HG02571 (cell line): ENCODE data around the gene RBBP6.
"Not testable (repeated sequence)": the region's sequence is repeated elsewhere in the genome, so short reads cannot be mapped to it uniquely, and the experiment has no call there.

ENCODE experiments used
- ATAC-seq: cut with Tn5 transposase; IDR thresholded peaks from one replicate; pipeline ENCODE4 v1.9.1; 2021; ENCODE audit warnings: mild to moderate bottlenecking, moderate library complexity; ENCODE audit not compliant: unreplicated experiment

RBBP6 gene

DNA sequence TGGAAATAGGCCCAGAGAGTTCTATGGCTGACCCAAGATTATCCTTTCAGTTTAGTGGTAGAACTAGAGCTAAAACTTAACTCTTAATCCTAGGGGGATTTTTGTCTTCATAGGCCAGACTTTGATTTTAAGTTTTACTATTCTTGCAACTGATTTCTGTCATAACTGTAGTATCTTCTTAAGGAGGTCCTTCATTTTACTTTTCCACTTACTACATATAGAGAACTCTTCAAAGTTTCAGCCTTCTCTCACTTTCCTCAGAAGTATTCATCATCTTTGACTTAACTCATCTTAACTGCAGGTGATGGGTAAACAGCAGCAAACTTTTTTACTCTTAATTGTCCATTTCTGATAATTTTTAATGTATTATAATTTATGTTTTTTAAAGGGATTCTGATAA, 23.4 kb downstream of the RBBP6 start:
- no peak for ATAC-seq

DNA sequence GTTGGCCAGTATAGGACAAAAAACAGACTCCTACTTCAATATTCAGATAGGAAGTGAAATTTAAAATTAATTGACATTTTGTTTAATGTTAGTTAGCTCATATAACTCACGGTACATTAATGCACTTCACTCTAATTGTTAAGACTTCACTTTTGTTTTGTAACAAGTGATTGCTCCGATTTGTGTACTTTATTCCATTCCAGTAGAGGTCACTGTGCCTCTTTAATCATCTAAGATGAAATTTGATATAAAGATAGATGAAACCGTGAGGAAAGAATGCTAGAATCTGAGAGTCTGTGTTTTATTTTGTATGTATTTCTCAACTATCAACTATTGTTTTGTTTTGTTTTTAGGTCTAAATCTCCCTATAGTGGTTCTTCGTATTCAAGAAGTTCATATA, 29.0 kb downstream of the RBBP6 start:
- no peak for ATAC-seq

DNA sequence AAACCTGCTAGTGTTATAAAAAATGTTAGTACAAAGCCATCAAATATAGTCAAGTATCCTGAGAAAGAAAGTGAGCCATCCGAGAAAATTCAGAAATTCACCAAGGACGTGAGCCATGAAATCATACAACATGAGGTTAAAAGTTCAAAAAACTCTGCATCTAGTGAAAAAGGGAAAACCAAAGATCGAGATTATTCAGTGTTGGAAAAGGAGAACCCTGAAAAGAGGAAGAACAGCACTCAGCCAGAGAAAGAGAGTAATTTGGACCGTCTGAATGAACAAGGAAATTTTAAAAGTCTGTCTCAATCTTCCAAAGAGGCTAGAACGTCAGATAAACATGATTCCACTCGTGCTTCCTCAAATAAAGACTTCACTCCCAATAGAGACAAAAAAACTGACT, 31.7 kb downstream of the RBBP6 start:
- no peak for ATAC-seq

DNA sequence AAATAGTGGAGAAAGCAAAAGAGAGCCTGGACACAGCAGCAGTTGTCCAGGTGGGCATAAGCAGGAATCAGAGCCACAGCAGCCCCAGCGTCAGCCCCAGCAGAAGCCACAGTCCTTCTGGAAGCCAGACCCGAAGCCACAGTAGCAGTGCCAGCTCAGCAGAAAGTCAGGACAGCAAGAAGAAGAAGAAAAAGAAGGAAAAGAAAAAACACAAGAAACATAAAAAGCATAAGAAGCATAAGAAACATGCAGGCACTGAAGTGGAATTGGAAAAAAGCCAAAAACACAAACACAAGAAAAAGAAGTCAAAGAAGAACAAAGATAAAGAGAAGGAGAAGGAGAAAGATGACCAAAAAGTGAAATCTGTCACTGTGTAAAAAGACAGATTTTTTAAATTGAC, 32.7 kb downstream of the RBBP6 start:
- ATAC-seq, result no peak

DNA sequence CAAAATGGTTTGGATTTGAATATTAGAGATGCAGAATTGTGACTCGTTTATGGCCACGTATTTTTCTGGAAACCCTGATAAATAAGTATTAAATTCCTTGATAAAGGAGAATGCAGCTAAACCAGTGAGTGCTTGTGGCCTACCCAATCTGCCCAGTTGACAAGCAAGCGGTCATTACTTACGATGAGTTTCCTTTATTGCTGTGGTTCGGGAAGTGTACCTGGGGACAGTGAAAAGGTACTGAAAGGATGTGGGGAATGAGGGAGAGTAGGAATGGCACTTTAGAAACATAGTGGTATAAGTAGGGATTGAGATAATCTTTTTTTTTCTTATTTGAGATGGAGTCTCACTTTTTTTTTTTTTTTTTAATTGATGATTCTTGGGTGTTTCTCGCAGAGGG, 33.8 kb downstream of the RBBP6 start:
- no peak for ATAC-seq

DNA sequence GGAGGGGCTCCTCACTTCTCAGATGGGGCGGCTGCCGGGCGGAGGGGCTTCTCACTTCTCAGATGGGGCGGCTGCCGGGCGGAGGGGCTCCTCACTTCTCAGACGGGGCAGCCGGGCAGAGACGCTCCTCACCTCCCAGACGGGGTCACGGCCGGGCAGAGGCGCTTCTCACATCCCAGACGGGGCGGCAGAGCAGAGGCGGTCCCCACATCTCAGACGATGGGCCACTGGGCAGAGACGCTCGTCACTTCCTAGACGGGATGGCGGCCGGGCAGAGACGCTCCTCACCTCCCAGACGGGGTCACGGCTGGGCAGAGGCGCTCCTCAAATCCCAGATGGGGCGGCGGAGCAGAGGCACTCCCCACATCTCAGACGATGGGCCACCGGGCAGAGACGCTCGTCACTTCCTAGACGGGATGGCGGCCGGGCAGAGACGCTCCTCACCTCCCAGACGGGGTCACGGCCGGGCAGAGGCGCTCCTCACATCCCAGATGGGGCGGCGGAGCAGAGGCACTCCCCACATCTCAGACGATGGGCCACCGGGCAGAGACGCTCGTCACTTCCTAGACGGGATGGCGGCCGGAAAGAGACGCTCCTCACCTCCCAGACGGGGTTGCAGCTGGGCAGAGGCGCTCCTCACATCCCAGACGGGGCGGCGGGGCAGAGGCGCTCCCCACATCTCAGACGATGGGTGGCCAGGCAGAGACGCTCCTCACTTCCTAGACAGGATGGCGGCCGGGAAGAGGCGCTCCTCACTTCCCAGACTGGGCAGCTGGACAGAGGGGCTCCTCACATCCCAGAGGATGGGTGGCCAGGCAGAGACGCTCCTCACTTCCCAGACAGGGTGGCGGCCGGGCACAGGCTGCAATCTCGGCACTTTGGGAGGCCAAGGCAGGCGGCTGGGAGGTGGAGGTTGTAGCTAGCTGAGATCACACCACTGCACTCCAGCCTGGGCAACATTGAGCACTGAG, 35.4 kb downstream of the RBBP6 start:
- ATAC-seq, result not testable (repeated sequence)

DNA sequence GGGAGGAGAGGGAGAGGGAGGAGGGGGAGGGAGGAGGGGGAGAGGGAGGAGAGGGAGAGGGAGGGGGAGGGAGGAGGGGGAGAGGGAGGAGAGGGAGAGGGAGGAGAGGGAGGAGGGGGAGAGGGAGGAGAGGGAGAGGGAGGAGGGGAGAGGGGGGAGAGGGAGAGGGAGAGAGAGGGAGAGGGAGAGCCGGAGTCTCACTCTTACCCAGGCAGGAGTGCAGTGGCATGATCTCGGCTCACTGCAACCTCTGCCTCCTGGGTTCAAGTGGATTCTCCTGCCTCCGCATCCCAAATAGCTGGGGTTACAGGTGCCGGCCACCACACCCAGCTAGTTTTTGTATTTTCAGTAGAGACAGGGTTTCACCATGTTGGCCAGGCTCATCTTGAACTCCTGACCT, 36.4 kb downstream of the RBBP6 start:
- ATAC-seq, result not testable (repeated sequence)

DNA sequence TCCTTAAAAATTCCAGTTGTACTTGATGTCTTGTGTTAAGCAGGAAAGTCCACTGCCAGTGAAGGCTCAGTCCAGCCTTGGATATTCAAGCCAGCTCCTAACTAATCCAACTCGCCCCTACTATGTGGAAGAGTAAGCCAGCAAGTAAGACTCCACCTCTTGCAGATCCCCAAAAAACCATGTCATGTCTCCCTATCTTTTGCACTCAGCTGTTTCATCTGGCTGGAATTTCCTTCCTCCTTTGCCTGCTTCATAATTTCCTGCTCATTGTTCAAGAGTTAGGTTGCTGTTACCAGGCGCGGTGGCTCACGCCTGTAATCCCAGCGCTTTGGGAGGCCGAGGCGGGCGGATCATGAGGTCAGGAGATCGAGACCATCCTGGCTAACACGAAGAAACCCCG, 37.8 kb downstream of the RBBP6 start:
- ATAC-seq, result no peak

DNA sequence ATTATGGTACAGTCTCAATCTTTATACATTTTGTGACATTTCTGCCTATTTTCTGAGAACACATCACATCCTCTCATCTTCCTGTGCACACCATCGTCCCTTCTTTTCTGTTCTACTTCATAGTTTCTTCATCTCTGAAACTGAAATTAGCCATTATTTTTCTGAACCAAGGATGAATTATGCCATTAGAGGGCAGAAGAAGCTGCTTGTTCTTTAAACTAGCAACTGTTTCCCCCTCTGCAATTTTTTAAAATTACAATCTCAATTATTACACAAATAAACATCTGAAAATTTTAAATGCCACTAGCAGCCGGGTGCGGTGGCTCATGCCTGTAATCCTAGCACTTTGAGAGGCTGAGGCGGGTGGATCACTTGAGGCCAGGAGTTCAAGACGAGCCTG, 41.3 kb downstream of the RBBP6 start:
- no peak for ATAC-seq

DNA sequence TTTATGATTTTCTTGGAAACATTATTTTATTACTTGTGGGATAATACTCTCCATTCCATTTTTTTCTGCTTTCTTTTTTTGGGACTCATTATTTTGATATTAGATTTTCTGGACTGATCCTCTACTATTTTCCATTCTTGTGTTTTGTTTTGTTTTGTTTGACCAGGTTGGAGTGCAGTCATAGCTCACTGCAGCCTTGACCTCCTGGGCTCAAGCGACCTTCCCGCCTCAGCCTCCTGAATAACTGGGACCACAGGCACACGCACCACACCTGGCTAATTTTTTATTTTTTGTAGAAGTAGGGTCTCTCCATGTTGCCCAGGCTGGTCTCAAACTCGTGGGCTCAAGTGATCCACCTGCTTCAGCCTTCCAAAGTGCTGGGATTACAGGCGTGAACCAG, 44.1 kb downstream of the RBBP6 start:
- ATAC-seq, result no peak

DNA sequence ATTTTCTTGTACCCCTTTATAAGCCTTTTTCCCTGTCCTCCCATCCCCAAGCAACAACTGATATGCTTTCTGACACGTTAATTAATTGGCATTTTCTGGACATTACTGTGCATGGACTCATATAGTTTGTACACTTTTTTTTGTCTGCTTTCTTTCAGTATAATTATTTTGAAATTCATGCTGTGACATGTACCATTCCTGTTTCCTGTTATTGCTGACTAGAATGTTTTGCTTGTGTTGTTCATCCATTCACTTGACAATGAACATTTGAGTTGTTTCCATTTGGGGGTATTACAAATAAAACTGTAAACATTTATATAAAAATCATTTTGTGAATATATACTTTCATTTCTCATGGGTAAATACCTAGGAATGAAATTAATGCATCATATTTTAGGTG, 50.6 kb downstream of the RBBP6 start:
- ATAC-seq, result no peak

DNA sequence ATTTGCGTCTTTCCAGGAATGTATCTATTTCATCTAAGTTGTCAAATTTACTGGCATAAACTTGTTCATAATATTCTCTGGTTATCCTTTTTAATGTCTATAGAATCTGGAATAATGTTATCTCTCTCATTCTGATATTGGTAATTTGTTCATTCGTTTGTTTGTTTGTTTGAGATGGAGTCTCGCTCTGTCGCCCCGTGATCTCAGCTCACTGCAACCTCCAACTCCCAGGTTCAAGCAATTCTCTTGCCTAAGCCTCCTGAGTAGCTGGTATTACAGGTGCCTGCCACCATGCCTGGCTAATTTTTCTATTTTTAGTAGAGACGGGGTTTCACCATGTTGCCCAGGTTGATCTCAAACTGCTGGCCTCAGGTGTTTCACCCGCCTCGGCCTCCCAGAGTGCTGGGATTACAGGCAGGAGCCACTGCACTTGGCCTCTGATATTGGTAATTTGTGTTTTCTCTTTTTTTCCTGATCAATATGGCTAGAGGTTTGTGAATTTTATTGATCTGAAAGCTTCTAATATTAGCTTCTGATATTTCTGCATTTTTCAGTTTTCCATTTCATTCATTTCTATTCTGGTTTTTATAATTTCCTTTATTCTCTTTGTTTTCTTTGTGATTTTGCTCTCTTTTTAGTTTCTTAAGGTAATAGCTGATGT, 59.5 kb downstream of the RBBP6 start:
- ATAC-seq, result no peak

DNA sequence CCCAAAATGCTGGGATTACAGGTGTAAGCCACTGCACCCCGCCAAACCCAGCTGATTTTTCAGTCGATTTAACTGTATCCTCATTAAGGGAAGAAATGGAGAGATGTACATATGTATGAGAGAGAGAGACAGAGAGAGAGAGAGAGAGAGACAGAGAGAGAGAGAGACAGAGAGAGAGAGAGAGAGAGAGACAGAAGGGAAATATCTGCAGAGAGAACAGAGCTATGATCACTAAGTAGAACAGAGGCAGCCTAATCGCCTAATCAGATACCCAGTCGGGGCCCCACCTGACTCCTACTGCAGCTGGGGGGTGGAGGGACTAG, 70.0 kb downstream of the RBBP6 start:
- no peak for ATAC-seq

DNA sequence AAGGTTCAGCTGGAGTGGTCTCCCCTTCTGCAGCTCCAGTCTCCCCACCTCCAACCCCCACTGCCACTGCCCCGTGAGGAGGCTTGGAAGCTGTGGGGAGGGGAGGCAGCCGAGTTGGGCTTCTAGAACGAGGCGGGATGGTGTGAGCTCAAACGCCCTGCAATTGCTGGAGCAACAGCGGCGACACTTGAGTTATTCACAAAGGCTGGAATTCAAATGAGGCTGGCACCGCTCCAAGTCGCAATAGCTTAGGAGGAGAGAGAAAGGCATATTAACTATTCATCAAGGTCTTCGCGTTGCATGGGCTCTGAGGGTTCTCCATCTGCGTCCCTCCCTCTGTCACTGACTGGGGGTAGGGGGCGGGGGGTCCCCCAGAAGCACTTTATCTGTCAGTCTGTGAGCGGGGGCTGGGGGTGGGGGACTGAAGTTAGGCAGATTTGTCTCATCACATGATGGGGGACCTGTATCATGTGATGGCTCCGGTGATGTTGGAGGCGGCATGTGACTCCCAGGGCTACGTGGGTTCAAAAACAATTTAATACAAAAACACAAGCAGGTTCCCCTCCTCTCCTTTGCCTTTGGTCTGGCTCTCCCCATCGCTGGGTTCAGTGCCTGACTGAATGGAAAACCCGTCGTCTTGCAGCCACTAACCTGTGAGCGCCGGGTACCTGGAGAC, 70.5 kb downstream of the RBBP6 start:
- no peak for ATAC-seq

DNA sequence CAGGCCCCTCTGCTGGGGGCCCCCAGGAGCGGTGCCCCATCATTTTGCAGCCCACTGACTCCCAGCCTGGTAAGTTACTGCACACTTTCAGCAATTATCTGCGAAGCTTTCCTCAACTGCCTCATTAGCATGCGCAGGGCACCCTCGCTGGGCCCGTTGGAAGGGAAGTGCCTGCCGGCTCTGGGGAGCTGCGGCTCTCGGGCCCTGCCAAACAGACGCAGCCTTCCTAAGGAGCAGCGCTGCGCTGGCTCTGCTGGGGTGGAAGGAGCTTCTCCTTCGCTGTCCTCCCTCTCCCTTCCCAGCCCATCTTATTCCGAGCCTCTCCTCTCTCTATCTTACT, 71.0 kb downstream of the RBBP6 start:
- ATAC-seq, result no peak

DNA sequence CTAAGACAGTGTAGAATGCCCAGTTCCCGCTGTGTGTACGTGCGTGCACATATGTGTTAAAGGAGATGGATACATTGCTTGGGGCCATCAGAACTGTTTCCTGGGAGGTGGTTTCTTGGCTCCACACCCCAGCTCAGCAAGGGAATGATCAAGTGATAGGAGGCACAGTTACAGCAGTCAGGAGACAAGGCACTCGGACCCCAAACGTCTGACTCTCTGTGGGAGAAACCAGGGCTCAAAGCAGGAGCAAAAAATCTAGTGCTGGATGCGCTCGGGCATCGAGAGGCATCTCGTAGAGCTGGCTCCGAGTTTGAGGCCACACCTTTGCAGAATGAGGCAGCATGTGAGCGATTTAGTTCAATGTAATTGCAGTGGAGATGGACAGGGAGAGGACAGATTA, 71.9 kb downstream of the RBBP6 start:
- no peak for ATAC-seq

DNA sequence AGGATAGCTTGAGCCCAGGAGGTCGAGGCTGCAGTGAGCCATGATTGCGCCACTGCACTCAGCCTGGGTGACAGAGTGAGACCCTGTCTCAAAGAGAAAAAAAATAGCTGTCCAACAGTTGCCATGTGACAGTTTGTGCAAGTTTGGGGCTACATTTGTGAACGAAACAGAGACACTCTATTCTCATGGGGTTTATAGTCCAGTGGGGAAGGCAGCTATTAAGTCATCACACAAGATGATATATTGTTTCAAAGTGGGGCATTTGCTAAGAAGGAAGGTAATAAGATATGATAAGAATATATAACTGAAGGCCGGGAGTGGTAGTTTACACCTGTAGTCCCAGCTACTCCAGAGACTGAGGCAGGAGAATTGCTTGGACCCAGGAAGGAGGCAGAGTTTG, 73.3 kb downstream of the RBBP6 start:
- ATAC-seq, result no peak

DNA sequence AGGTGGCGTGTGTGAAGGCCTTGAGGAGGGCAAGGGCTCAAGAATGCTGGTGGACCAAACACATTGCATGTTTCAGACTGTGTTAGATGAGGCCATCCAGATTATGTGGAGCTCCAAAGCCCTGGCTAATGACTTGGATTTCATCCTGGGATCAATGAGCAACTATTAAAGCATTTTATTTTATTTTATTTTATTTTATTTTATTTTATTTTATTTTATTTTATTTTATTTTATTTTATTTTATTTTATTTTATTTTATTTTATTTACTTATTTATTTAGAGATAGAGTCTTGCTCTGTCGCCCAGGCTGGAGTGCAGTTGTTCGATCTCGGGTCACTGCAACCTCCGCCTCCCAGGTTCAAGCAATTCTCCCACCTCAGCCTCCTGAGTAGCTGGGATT, 73.9 kb downstream of the RBBP6 start:
- not testable (repeated sequence) for ATAC-seq

DNA sequence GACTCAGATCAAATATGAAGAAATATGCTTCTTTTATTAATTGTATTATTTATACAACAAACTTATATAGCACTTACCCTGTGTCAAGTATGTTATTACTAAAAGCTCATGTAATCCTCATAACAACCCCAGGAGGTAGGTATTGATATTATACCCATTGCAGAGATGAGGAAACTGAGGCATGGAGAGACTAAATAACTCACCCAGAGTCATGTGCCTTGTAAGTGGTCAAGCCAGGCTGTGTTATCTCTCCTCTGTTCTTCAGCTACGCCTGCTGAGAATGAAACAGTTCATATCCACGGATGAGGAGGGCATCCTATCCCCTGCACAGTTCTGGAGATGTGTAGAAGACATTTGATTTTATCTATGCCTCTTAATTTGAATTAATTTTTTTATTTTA, 78.1 kb downstream of the RBBP6 start:
- no peak for ATAC-seq
